Thyroid gland (tissue), 4 donors: ENCODE results near the gene NCKAP5. TPM values are rescaled to one million over a fixed set of nuclear protein-coding genes. Genes with fewer than 3 reads are reported as not detected.

Experiments used
- DNase-seq, 2 donors: peaks; one replicate each; pipeline ENCODE4 v3.0.0-alpha.2; 2019
- H3K27ac ChIP-seq, 3 donors: fragments of 200-600 bp; sonication (generic); 1 replicate in 2 of 3; 2 replicates in 1 of 3; pipeline ENCODE4 v1.5.1; 2016 to 2019; ENCODE audit warnings: mild to moderate bottlenecking in 1 of 3, moderate library complexity in 1 of 3
- H3K27me3 ChIP-seq: fragments of 200-600 bp; sonication (generic); one replicate; pipeline ENCODE4 v1.5.1; 2019
- H3K36me3 ChIP-seq, 2 donors: fragments of 200-600 bp; sonication (generic); one replicate each; pipeline ENCODE4 v1.5.1; 2016 to 2019
- H3K4me1 ChIP-seq, 2 donors: fragments of 200-600 bp; sonication (generic); one replicate each; pipeline ENCODE4 v1.5.1; 2017 to 2019
- H3K4me3 ChIP-seq, 3 donors: fragments of 200-600 bp; sonication (generic); replicated peaks in 1 of 3; 1 replicate in 2 of 3; 2 replicates in 1 of 3; pipeline ENCODE4 v1.5.1; 2016; ENCODE audit warnings: mild to moderate bottlenecking in 1 of 3
- H3K9me3 ChIP-seq: fragments of 200-600 bp; sonication (generic); one replicate; pipeline ENCODE4 v1.5.1; 2017
- CTCF ChIP-seq, 6 experiments: fragments of 200-600 bp in 3 of 6; fragments of 450-650 bp in 3 of 6; sonication (generic) in 3 of 6; IDR thresholded peaks; one replicate each; pipeline ENCODE4 v1.5.1; 2016 to 2019; ENCODE audit warnings: antibody characterized with exemption in 6 of 6, mild to moderate bottlenecking in 2 of 6, inconsistent platforms in 1 of 6, moderate library complexity in 1 of 6
- POLR2A ChIP-seq, 2 donors: fragments of 450-650 bp; IDR thresholded peaks; one replicate each; pipeline ENCODE4 v1.6.1; 2017; ENCODE audit warnings: antibody characterized with exemption in 2 of 2, mild to moderate bottlenecking in 2 of 2, moderate library complexity in 1 of 2
- WGBS, 2 donors: methylation state at CpG; one replicate each; pipeline ENCODE4 v1.1.5; 2017; 5-methylcytosine and 5-hydroxymethylcytosine counted together
- intact Hi-C: fragments of 100-400 bp; cut with DNase I; formaldehyde crosslinking; loops from one replicate; pipeline ENCODE4 v1.15.1; 2023
- total RNA-seq, 4 donors: library from RNA; depleted of rRNA; stranded (reverse); fragments of >200 nt; gene quantifications; one replicate each; pipeline ENCODE4 v1.2.3, GENCODE V29; 2016

NCKAP5 gene
- total RNA-seq, 4 donors from 2014 or later, result 0.45 to 1.2 (median 0.76) TPM

- Histone ChIP-seq H3K27ac (no peak overlapping the region), H3K4me3 (no peak overlapping the region), H3K27me3 (no peaks in the 10 kb centered on the region), H3K4me1 (no peaks in the 10 kb centered on the region), H3K9me3 (no peaks in the 10 kb centered on the region), H3K36me3 (no peaks in the 10 kb centered on the region)
- TF ChIP-seq CTCF (IDR thresholded peaks at IDR 0.05) (no peak), POLR2A (IDR thresholded peaks at IDR 0.05) (no peak)
- intact Hi-C loops, result no loop called here
- no peak for DNase-seq
- 52 to 58% methylated on average over 3 of the region's 3 CpGs for WGBS, 2 donors
Measured at GRCh38 chr2:132830321-132830827, 737.9 kb downstream of the NCKAP5 start.

- Histone ChIP-seq H3K36me3 (no peaks in the 10 kb centered on the region), H3K4me3 (no peak overlapping the region), H3K4me1 (no peaks in the 10 kb centered on the region), H3K27me3 (no peaks in the 10 kb centered on the region), H3K9me3 (no peaks in the 10 kb centered on the region), H3K27ac (no peak overlapping the region)
- intact Hi-C loops, result no loop called here
- 80 to 83% methylated on average over 2 of the region's 2 CpGs for WGBS, 2 donors
- TF ChIP-seq POLR2A (IDR thresholded peaks at IDR 0.05), result no peak
- TF ChIP-seq CTCF (IDR thresholded peaks at IDR 0.05), result no peak
- DNase-seq, result no peak
Measured at GRCh38 chr2:132825601-132826000, 742.7 kb downstream of the NCKAP5 start.

DNA sequence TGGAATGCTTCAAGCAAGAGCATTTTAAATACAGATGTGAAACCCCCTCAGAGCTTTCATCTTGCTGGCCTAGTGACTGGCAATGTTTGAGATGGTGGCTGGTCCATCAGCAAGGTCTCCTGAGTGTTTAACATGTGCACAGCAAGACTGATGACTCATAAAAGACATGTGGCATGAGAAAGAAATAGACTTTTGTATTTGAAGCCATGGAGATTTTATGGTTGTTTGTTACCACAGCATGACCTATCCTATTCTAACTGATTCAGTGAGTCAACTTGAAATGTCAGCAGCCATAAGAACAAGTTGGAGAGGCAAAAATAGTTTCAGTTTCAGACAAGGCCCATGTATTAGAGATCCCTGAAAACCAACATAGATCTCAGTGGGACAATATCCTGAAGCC lies 743.5 kb downstream of the NCKAP5 start:
- Histone ChIP-seq H3K36me3 (no peaks in the 10 kb centered on the region), H3K27ac (no peak overlapping the region), H3K4me3 (no peak overlapping the region), H3K27me3 (no peaks in the 10 kb centered on the region), H3K4me1 (no peaks in the 10 kb centered on the region), H3K9me3 (no peaks in the 10 kb centered on the region)
- TF ChIP-seq POLR2A (IDR thresholded peaks at IDR 0.05) (no peak), CTCF (IDR thresholded peaks at IDR 0.05) (no peak)
- DNase-seq, result no peak
- intact Hi-C loops, result no loop called here

DNA sequence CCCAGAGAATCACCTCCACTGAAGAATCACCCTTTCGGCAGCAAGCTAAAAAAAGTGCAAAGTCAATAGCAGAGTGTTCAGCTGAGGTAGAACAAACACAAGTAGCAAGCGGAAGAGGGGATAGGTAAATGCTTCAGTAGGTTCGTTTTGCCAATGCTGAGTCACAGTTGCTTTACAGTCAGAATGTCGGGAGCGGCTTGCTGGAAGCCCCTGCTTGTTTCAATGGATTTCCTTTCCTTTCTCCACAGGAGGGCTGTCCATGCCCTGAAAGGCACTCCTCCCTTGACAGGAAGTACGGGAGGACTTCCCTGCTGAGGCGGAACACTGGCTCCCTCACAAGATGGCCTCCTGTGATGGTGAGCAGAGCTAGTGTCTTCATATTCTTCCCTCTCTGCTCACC lies 752.0 kb downstream of the NCKAP5 start:
- Histone ChIP-seq H3K4me1 (no peaks in the 10 kb centered on the region), H3K27me3 (no peaks in the 10 kb centered on the region), H3K36me3 (no peaks in the 10 kb centered on the region), H3K9me3 (no peaks in the 10 kb centered on the region), H3K4me3 (no peak overlapping the region), H3K27ac (no peak overlapping the region)
- no peak for TF ChIP-seq CTCF (IDR thresholded peaks at IDR 0.05)
- no peak for TF ChIP-seq POLR2A (IDR thresholded peaks at IDR 0.05)
- no peak for DNase-seq
- WGBS, 2 donors, result 55 to 69% methylated on average over 7 of the region's 7 CpGs
- intact Hi-C loops, result no loop called here

DNA sequence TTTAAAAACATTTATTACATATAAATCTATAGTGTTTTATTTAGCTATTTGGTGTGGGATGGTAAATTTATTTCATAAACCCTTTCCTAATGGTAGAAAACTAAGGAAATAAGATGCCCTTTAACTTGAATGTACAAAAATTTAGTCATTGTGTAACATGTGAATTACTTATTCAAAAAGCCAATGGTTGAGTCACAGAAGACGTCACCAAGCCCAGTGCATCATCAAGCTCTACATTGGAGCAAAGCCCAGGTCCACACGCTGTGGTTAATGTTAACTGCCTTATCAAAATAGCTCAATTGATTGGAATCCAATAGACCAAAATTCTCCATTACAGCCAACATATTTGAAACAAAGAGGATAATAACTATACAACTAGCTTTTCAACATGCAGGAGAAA lies 752.7 kb downstream of the NCKAP5 start:
- intact Hi-C loops, result no loop called here
- WGBS, 2 donors, result 66 to 87% methylated on average over 2 of the region's 2 CpGs
- no peak overlapping the region for H3K27ac ChIP-seq
- TF ChIP-seq POLR2A (IDR thresholded peaks at IDR 0.05), result no peak
- no peak overlapping the region for H3K4me3 ChIP-seq
- H3K36me3 ChIP-seq, result no peaks in the 10 kb centered on the region
- H3K9me3 ChIP-seq, result no peaks in the 10 kb centered on the region
- H3K27me3 ChIP-seq, result no peaks in the 10 kb centered on the region
- DNase-seq, result no peak
- H3K4me1 ChIP-seq, result no peaks in the 10 kb centered on the region

DNA sequence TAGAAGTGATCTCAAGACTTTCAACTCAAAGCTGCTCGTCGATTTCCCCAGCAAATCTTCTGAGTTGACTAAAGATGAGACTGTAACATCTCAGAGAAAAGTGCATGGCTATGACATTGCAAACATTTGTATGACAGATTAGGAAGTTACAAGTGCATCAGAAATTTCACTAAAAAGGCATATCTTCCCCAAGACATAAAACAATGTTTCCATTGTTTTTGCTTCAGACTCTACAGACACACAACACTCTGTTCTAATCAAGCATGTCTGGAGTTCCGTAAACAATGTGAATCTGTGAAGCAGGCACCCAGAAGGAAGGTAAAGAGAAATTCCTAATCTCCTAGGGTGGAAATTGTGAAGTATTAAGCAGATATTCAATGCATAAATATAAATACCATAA lies 753.6 kb downstream of the NCKAP5 start:
- H3K4me3 ChIP-seq, result no peak overlapping the region
- intact Hi-C loops, result no loop called here
- TF ChIP-seq CTCF (IDR thresholded peaks at IDR 0.05) (no peak), POLR2A (IDR thresholded peaks at IDR 0.05) (no peak)
- H3K36me3 ChIP-seq, result no peaks in the 10 kb centered on the region
- no peak for DNase-seq
- no peaks in the 10 kb centered on the region for H3K9me3 ChIP-seq
- H3K4me1 ChIP-seq, result no peaks in the 10 kb centered on the region
- H3K27ac ChIP-seq, result no peak overlapping the region
- WGBS, 2 donors, result 67 to 79% methylated on average over 3 of the region's 3 CpGs
- H3K27me3 ChIP-seq, result no peaks in the 10 kb centered on the region
